ENCODE measurements around the gene EPB41L5. TPM values are rescaled to one million over a fixed set of nuclear protein-coding genes. Genes with fewer than 3 reads are reported as not detected.

EPB41L5 gene
- total RNA-seq, 4 donors from 2014 or later, result 10.9 to 26.4 (median 22.8) TPM

GRCh38 chr2:120108749-120109148 lies 95.9 kb downstream of the EPB41L5 start:
- TF ChIP-seq CTCF (IDR thresholded peaks at IDR 0.05; ENCODE audit: low read depth), result no peak

- no peak for TF ChIP-seq CTCF (IDR thresholded peaks at IDR 0.05; ENCODE audit: low read depth)
Measured at GRCh38 chr2:120109186-120110061, 96.5 kb downstream of the EPB41L5 start.

- TF ChIP-seq CTCF (IDR thresholded peaks at IDR 0.05; ENCODE audit: low read depth), result no peak
Measured at GRCh38 chr2:120110062-120110362, 97.1 kb downstream of the EPB41L5 start.

- TF ChIP-seq CTCF (IDR thresholded peaks at IDR 0.05; ENCODE audit: low read depth), result no peak
Measured at GRCh38 chr2:120110507-120110906, 97.6 kb downstream of the EPB41L5 start.

- TF ChIP-seq CTCF (IDR thresholded peaks at IDR 0.05; ENCODE audit: low read depth), result no peak
Measured at GRCh38 chr2:120111193-120111592, 98.3 kb downstream of the EPB41L5 start.

- TF ChIP-seq CTCF (IDR thresholded peaks at IDR 0.05; ENCODE audit: low read depth), result no peak
Measured at GRCh38 chr2:120118018-120118417, 105.1 kb downstream of the EPB41L5 start.

GRCh38 chr2:120118471-120118870 lies 105.6 kb downstream of the EPB41L5 start:
- no peak for TF ChIP-seq CTCF (IDR thresholded peaks at IDR 0.05; ENCODE audit: low read depth)
